ENCODE measurements around the gene DAGLA. TPM values are rescaled to one million over a fixed set of nuclear protein-coding genes. Genes with fewer than 3 reads are reported as not detected.

DAGLA gene
- total RNA-seq, 1 experiment from 2014 or later = 4.5 TPM

GRCh38 chr11:61785837-61786402, 105.7 kb downstream of the DAGLA start:
- no peak overlapping the region for H3K9ac ChIP-seq (ENCODE audit: extremely low read depth, insufficient read length, low read length)
- no peaks in the 10 kb centered on the region for H3K79me1 ChIP-seq (ENCODE audit: insufficient read depth, low read depth, low read length, poor library complexity, severe bottlenecking)

More at GRCh38 chr11:61785837-61786402, 105.7 kb downstream of the DAGLA start:
- no peak overlapping the region for H3T11ph ChIP-seq (ENCODE audit: low read length)
- no peak overlapping the region for H3K18ac ChIP-seq (ENCODE audit: insufficient read length, low read depth, low read length)
- no peak overlapping the region for H3K27ac ChIP-seq (ENCODE audit: insufficient read length, low read depth, low read length)
- no peak overlapping the region for H3K23ac ChIP-seq (ENCODE audit: insufficient read length, low read depth, low read length)
- H3K27me3 ChIP-seq (ENCODE audit: insufficient read depth, low read length) = no peaks in the 10 kb centered on the region
- no peak overlapping the region for H2BK12ac ChIP-seq (ENCODE audit: insufficient read length, low read depth, low read length)
- no peak overlapping the region for H4K5ac ChIP-seq (ENCODE audit: insufficient read length, low read depth, low read length)
- H3K4ac ChIP-seq (ENCODE audit: low read depth, low read length) = no peak overlapping the region
- H3K9me3 Mint-ChIP-seq = no peaks in the 10 kb centered on the region
- H2AK5ac ChIP-seq (ENCODE audit: insufficient read length, low read length) = no peak overlapping the region
- H3K9me3 ChIP-seq (ENCODE audit: control insufficient read depth, low read depth, low read length) = no peaks in the 10 kb centered on the region
- H3K4me3 Mint-ChIP-seq = no peak overlapping the region
- peaks cover 0 to 4% of the 10 kb centered on the region in 2 experiments; a peak in 1 of 4 replicates for H3K4me1 Mint-ChIP-seq
- no peaks in the 10 kb centered on the region for H3K79me2 ChIP-seq (ENCODE audit: insufficient read depth, low read length)
- H4K20me1 ChIP-seq (ENCODE audit: control insufficient read depth, insufficient read depth, insufficient read length) = peaks cover 2% of the 10 kb centered on the region
- no peak overlapping the region for H3K56ac ChIP-seq (ENCODE audit: insufficient read length, low read depth, low read length)
- H3K27ac Mint-ChIP-seq = no peak overlapping the region
- H3K23me2 ChIP-seq (ENCODE audit: insufficient read length, low read depth, low read length, poor library complexity, severe bottlenecking) = no peaks in the 10 kb centered on the region
- no peak overlapping the region for H2AFZ ChIP-seq (ENCODE audit: low read length)
- TF ChIP-seq CTCF (conservative IDR thresholded peaks at IDR 0.05) = no peak
- no peak overlapping the region for H2BK20ac ChIP-seq (ENCODE audit: low read depth, low read length, poor library complexity, severe bottlenecking)
- H2BK15ac ChIP-seq (ENCODE audit: low read depth, low read length) = no peak overlapping the region
- H2BK5ac ChIP-seq (ENCODE audit: insufficient read length, low read length) = no peak overlapping the region
- no CpG with 5 or more reads among the region's 11 CpGs for WGBS (ENCODE audit: extremely low coverage, insufficient read length, low lambda C conversion rate)
- H4K8ac ChIP-seq (replicated peaks; ENCODE audit: insufficient read length, low read depth, low read length) = no peak overlapping the region
- no peaks in the 10 kb centered on the region for H3K4me1 ChIP-seq (ENCODE audit: insufficient read depth, low read length)
- DNase-seq = peak; percentile 26
- H3K4me2 ChIP-seq (ENCODE audit: insufficient read depth, insufficient read length, low read length) = no peak overlapping the region
- peaks cover 29 to 71% (median 69%) of the 10 kb centered on the region in 3 experiments for H3K36me3 Mint-ChIP-seq (ENCODE audit: insufficient read depth in 1 of 3, low read depth in 3 of 3)
- no peak overlapping the region for H4K91ac ChIP-seq (ENCODE audit: insufficient read length, low read depth, low read length)
- no peaks in the 10 kb centered on the region for H3K27me3 Mint-ChIP-seq (ENCODE audit: low read depth)
- no peak overlapping the region for H2BK120ac ChIP-seq (ENCODE audit: low read depth, low read length, poor library complexity, severe bottlenecking)
- H3K14ac ChIP-seq (ENCODE audit: insufficient read depth, low read length) = no peak overlapping the region

Data from H9 (cell line).